Body of pancreas (tissue), 4 donors: Measurements from ENCODE around the gene TBX18.

ENCODE experiments used
- POLR2A ChIP-seq, 3 donors: fragments of 450-650 bp; IDR thresholded peaks; one replicate each; pipeline ENCODE4 v1.6.1; 2016; ENCODE audit warnings: antibody characterized with exemption in 3 of 3, mild to moderate bottlenecking in 2 of 3
- TF ChIP-seq, protein P1 (sequence below), 7 experiments: fragments of 450-650 bp in 4 of 7; fragments of 200-600 bp in 3 of 7; sonication (generic) in 3 of 7; IDR thresholded peaks; one replicate each; pipeline ENCODE4 v1.5.1; 2016 to 2019; ENCODE audit warnings: antibody characterized with exemption in 7 of 7

DNA sequence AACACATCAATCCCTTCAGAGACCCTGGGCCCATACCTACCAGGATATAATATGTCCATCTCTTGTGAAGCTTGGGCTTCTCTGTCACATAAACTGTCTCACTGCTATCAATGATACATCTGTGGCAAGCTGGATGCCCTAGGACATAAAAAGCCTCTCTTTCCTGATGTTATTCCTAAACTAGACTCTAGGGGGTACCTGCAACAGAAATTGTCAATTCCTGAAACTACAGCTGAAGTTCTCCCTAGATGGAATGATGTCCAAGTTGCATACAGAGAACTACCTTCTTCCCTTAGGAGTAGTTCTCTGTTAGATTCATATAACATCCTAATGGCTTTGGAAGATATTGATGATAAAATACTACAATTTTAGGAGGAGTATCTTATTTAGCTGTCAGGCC is 35.8 kb downstream of the TBX18 start:
- TF ChIP-seq, protein P1, sequence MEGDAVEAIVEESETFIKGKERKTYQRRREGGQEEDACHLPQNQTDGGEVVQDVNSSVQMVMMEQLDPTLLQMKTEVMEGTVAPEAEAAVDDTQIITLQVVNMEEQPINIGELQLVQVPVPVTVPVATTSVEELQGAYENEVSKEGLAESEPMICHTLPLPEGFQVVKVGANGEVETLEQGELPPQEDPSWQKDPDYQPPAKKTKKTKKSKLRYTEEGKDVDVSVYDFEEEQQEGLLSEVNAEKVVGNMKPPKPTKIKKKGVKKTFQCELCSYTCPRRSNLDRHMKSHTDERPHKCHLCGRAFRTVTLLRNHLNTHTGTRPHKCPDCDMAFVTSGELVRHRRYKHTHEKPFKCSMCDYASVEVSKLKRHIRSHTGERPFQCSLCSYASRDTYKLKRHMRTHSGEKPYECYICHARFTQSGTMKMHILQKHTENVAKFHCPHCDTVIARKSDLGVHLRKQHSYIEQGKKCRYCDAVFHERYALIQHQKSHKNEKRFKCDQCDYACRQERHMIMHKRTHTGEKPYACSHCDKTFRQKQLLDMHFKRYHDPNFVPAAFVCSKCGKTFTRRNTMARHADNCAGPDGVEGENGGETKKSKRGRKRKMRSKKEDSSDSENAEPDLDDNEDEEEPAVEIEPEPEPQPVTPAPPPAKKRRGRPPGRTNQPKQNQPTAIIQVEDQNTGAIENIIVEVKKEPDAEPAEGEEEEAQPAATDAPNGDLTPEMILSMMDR (IDR thresholded peaks at IDR 0.05), result peak in 6 of 7 experiments; percentile 15 to 42 (median 19)
- no peak for TF ChIP-seq POLR2A (IDR thresholded peaks at IDR 0.05)
